Adrenal gland (tissue), 12 donors: ENCODE measurements around the gene PIEZO2. TPM values are rescaled to one million over a fixed set of nuclear protein-coding genes. Genes with fewer than 3 reads are reported as not detected.
A peak's percentile ranks its signal among the peaks of the same experiment; 100 is the strongest.

Experiments
- DNase-seq, 7 donors: peaks; one replicate each; pipeline ENCODE4 v3.0.0-alpha.2; 2019 to 2020
- H3K27ac ChIP-seq, 5 donors: fragments of 200-600 bp; sonication (generic) in 4 of 5; 1 replicate in 3 of 5; 2 replicates in 2 of 5; pipeline versions ENCODE4 v1.5.1 to v1.8.0; 2016 to 2020; ENCODE audit warnings: mild to moderate bottlenecking in 1 of 5
- H3K27me3 ChIP-seq: fragments of 200-600 bp; 2 replicates; pipeline ENCODE4 v1.8.0; 2021
- H3K36me3 ChIP-seq, 2 donors: fragments of 200-600 bp; replicated peaks in 1 of 2; 1 replicate in 1 of 2; 2 replicates in 1 of 2; pipeline versions ENCODE4 v1.5.1 to v1.8.0; 2018 to 2022
- H3K4me1 ChIP-seq, 2 donors: fragments of 200-600 bp; replicated peaks in 1 of 2; 1 replicate in 1 of 2; 2 replicates in 1 of 2; pipeline versions ENCODE4 v1.5.1 to v1.8.0; 2018 to 2021
- H3K4me3 ChIP-seq, 4 donors: fragments of 200-600 bp; sonication (generic) in 3 of 4; one replicate each; pipeline ENCODE4 v1.5.1; 2016 to 2018
- H3K9me3 ChIP-seq, 3 donors: fragments of 200-600 bp; sonication (generic) in 1 of 3; replicated peaks in 1 of 3; 1 replicate in 2 of 3; 2 replicates in 1 of 3; pipeline versions ENCODE4 v1.5.1 to v1.8.0; 2016 to 2021
- POLR2A ChIP-seq, 2 donors: fragments of 450-650 bp; IDR thresholded peaks; one replicate each; pipeline ENCODE4 v1.6.1; 2017; ENCODE audit warnings: antibody characterized with exemption in 2 of 2, mild to moderate bottlenecking in 2 of 2, moderate library complexity in 1 of 2
- WGBS, 4 donors: extraction: QIAGEN DNeasy Blood & Tissue Kit in 2 of 4; methylation state at CpG; one replicate each; pipeline versions ENCODE4 v1.1.5 to v1.1.7; 2013 to 2017; 5-methylcytosine and 5-hydroxymethylcytosine counted together
- intact Hi-C, 2 donors: fragments of 100-400 bp; cut with DNase I; formaldehyde crosslinking; loops; one replicate each; pipeline versions ENCODE4 v1.14.1 to v1.15.0; 2022 to 2023
- polyA plus RNA-seq, 3 donors: library from polyadenylated mRNA; stranded (reverse); fragments of 200-250 nt in 2 of 3; fragments of 350-450 nt in 1 of 3; fragmentation: Illumina TruSeq in 1 of 3; extraction: RNeasy Lipid Tissue Mini Kit (QIAGEN cat#74804) in 1 of 3; gene quantifications; one replicate each; pipeline ENCODE4 v1.2.3, GENCODE V29; 2013 to 2014
- total RNA-seq, 9 donors: library from RNA; depleted of rRNA in 4 of 9; stranded (reverse); fragments of >200 nt in 4 of 9; fragments of 120-200 nt in 1 of 9; fragmentation: NEBNext Ultra II Directional in 1 of 9; extraction: Animal tissue kit (Norgen Biotek cat#: 25700) in 1 of 9; gene quantifications; one replicate each; pipeline versions ENCODE4 v1.1.0 to v1.2.4, GENCODE V29; 2013 to 2023
- TF ChIP-seq, protein P1 (sequence below), 6 experiments: fragments of 450-650 bp in 4 of 6; fragments of 200-600 bp in 2 of 6; sonication (generic) in 1 of 6; IDR thresholded peaks; 1 replicate in 5 of 6; 2 replicates in 1 of 6; pipeline versions ENCODE4 v1.5.1 to v1.8.0; 2016 to 2021; ENCODE audit warnings: antibody characterized with exemption in 6 of 6, mild to moderate bottlenecking in 2 of 6, moderate library complexity in 1 of 6
- donor health status: healthy with polysubstance abuse.
- donor health status: Bipolar disorder and iron deficiency.
- donor health status: DM: yes; HTN: yes; CAD: no.
- donor health status: DM: no; HTN: no; CAD: no.
- donor health status: DM: no; HTN: no; CAD: no.
- donor health status: DM: yes; HTN: yes; CAD: no.

Gene PIEZO2
- total and polyA plus RNA-seq, 12 donors: 0.88 to 18.0 (median 2.6) TPM

DNA sequence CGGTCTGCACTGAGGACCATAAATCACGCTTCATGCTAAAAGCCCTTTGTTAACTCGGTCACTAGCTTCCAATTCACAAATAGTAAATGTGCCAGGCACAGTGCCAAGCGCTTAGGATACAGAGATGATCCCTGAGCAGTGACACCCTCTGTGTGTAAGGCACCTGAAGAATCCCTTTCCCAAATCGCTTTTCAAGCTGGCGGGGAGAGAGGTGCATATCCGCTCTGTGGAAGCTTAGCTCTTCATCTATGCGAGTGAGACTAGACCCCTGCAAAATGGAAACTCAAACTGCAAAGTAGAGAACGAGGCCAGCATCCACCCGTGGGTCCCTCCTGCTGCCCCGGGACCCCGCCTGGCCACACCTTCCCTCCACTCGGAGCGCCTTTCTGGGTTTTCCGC, 2.4 kb downstream of the PIEZO2 start:
- Histone ChIP-seq H3K27me3 (peaks cover 37% of the 10 kb centered on the region), H3K4me3 (no peak overlapping the region), H3K27ac (no peak overlapping the region), H3K36me3 (no peaks in the 10 kb centered on the region), H3K4me1 (peaks cover 0 to 5% of the 10 kb centered on the region in 2 donors), H3K9me3 (no peaks in the 10 kb centered on the region)
- no peak for TF ChIP-seq POLR2A (IDR thresholded peaks at IDR 0.05)
- TF ChIP-seq, protein P1, sequence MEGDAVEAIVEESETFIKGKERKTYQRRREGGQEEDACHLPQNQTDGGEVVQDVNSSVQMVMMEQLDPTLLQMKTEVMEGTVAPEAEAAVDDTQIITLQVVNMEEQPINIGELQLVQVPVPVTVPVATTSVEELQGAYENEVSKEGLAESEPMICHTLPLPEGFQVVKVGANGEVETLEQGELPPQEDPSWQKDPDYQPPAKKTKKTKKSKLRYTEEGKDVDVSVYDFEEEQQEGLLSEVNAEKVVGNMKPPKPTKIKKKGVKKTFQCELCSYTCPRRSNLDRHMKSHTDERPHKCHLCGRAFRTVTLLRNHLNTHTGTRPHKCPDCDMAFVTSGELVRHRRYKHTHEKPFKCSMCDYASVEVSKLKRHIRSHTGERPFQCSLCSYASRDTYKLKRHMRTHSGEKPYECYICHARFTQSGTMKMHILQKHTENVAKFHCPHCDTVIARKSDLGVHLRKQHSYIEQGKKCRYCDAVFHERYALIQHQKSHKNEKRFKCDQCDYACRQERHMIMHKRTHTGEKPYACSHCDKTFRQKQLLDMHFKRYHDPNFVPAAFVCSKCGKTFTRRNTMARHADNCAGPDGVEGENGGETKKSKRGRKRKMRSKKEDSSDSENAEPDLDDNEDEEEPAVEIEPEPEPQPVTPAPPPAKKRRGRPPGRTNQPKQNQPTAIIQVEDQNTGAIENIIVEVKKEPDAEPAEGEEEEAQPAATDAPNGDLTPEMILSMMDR (IDR thresholded peaks at IDR 0.05): no peak
- WGBS, 4 donors: 34 to 49% (median 39%) methylated on average over 14 to 15 of the region's 15 CpGs
- no peak for DNase-seq
- intact Hi-C loops: no loop called here

DNA sequence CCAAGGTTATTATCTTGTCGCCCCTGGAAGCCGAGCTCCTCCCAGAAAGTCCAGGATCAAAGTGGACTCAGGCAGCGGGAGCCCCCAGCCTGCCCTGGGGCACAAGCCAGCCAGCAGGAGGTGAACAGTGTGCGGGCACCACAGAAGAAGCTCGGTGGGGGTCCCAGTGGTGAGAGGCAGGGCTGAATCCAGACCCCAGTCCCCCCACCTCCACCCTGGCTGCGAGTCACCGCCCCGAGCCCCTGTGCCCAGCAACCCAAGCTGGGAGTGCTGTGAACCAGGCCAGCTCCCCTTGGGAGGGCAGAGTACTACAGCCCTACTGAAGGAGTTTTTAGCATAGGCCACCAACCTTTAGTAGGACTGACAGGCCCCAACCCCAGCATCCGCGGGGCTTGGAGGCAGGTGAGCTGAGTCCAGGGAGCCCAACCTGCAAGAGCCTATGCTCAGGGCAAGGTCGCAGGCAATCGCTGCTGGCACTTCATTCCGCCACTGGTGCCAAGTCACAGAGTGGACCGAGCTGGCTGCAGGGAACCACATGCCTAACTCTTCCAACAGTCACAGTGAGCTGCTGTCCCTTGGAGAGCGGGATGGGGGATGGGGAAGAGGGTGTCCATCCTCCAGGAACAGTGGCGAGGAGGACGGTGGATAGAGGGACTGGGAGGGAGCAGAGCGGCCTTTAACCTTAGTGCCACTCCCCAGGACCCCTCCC, 3.0 kb downstream of the PIEZO2 start:
- Histone ChIP-seq H3K9me3 (no peaks in the 10 kb centered on the region), H3K36me3 (no peaks in the 10 kb centered on the region), H3K27ac (no peak overlapping the region), H3K27me3 (peaks cover 37% of the 10 kb centered on the region), H3K4me1 (peaks cover 0 to 5% of the 10 kb centered on the region in 2 donors), H3K4me3 (no peak overlapping the region)
- intact Hi-C loops: no loop called here
- DNase-seq: peak in 1 of 7 donors; percentile 12
- TF ChIP-seq, protein P1 (IDR thresholded peaks at IDR 0.05): no peak
- no peak for TF ChIP-seq POLR2A (IDR thresholded peaks at IDR 0.05)
- WGBS, 4 donors: 45 to 58% (median 48%) methylated on average over 5 to 18 of the region's 18 CpGs

- no peak for DNase-seq
- no peak overlapping the region for H3K27ac ChIP-seq
- TF ChIP-seq, protein P1 (IDR thresholded peaks at IDR 0.05): no peak
- TF ChIP-seq POLR2A (IDR thresholded peaks at IDR 0.05): no peak
- WGBS, 4 donors: 66 to 78% (median 76%) methylated on average over 3 to 4 of the region's 4 CpGs
- H3K4me1 ChIP-seq: peaks cover 0 to 5% of the 10 kb centered on the region in 2 donors
- H3K27me3 ChIP-seq: peaks cover 32% of the 10 kb centered on the region
- no peaks in the 10 kb centered on the region for H3K36me3 ChIP-seq
- H3K9me3 ChIP-seq: no peaks in the 10 kb centered on the region
- H3K4me3 ChIP-seq: no peak overlapping the region
- intact Hi-C loops: no loop called here
Observed at GRCh38 chr18:11145413-11146191, 3.8 kb downstream of the PIEZO2 start.

DNA sequence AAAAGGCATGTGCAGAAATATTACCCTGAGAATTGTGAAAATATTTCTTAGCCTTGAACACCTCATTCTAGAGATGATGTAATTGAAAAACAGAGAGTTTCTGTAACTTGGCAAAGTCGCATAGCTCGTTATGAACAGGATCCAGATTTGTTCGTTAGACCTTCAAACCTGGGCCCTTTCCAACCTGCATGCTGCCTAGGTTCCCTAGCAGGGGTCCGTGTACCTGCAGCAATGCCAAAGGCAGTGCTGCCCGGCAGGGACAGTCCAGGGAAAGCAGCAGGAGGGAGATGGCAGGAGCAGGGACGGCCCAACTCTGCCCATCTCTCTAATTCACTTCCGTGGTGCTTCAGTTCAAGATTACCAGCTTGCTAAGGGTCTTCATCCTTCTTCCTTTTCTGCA, 12.0 kb downstream of the PIEZO2 start:
- H3K27me3 ChIP-seq: no peaks in the 10 kb centered on the region
- no peaks in the 10 kb centered on the region for H3K4me1 ChIP-seq
- DNase-seq: no peak
- H3K27ac ChIP-seq: no peak overlapping the region
- intact Hi-C loops: no loop called here
- TF ChIP-seq, protein P1 (IDR thresholded peaks at IDR 0.05): no peak
- no peak for TF ChIP-seq POLR2A (IDR thresholded peaks at IDR 0.05)
- WGBS, 4 donors: 69 to 76% (median 73%) methylated on average over 7 of the region's 7 CpGs
- H3K9me3 ChIP-seq: no peaks in the 10 kb centered on the region
- H3K4me3 ChIP-seq: no peak overlapping the region
- H3K36me3 ChIP-seq: no peaks in the 10 kb centered on the region
